GM12878 (cell line): ENCODE data around the gene NHERF2. TPM values are rescaled to one million over a fixed set of nuclear protein-coding genes. Genes with fewer than 3 reads are reported as not detected.

Experiments used
- ATAC-seq: fragments of 200-7000 bp; cut with Tn5 transposase; 3 replicates; pipeline ENCODE4 v1.9.1; 2020; ENCODE audit warnings: mild to moderate bottlenecking, moderate library complexity
- BruUV-seq: library from RNA; stranded (reverse); fragments of 400-500 nt; replicated peaks from 2 replicates; lab custom pipeline; 2021; lab: Mats Ljungman, UMichigan
- CTCF ChIA-PET: fragments of 300-600 bp; sonication (Branson Sonifier 250); formaldehyde crosslinking; extraction: SDS; loops from one replicate; lab custom pipeline; 2021; ENCODE audit warnings: inconsistent platforms; lab: Yijun Ruan, JAX
- POLR2A ChIA-PET: fragments of 350-600 bp; formaldehyde crosslinking; extraction: SDS; loops from one replicate; lab custom pipeline; 2021; ENCODE audit warnings: inconsistent platforms; lab: Charles Lee
- RAD21 ChIA-PET: fragments of 300-600 bp; sonication (Branson Sonifier 250); formaldehyde crosslinking; loops from one replicate; lab custom pipeline; 2023; ENCODE audit warnings: antibody characterized with exemption; ENCODE audit not compliant: unreplicated experiment; lab: Charles Lee
- SMC1A ChIA-PET: fragments of 300-600 bp; sonication (Branson Sonifier 250); formaldehyde crosslinking; loops from one replicate; lab custom pipeline; 2023; ENCODE audit not compliant: unreplicated experiment, uncharacterized antibody; lab: Charles Lee
- DNase-seq: peaks from one replicate; pipeline ENCODE4 v3.0.0-alpha.2; 2011; ENCODE audit warnings: low read depth, low spot score
- FAIRE-seq: peaks from 3 replicates; lab custom pipeline; 2011; peaks lifted over from hg19 to GRCh38; lab: Jason Lieb, UNC
- H2AFZ ChIP-seq: 2 replicates; pipeline ENCODE4 v1.6.0; 2011; ENCODE audit warnings: low read depth, low read length, control low read depth; ENCODE audit not compliant: control insufficient read depth
- H3K27ac ChIP-seq: 2 replicates; pipeline ENCODE4 v1.5.1; 2011; ENCODE audit warnings: control low read depth; ENCODE audit not compliant: control insufficient read depth, insufficient read depth
- H3K27me3 ChIP-seq, 2 experiments: replicated peaks in 1 of 2; 2 replicates each; pipeline versions ENCODE4 v1.6.0 to v1.6.1; 2011; ENCODE audit warnings: low read length in 1 of 2; ENCODE audit not compliant: control insufficient read depth in 2 of 2, insufficient read depth in 2 of 2
- H3K36me3 ChIP-seq, 2 experiments: 2 replicates each; pipeline ENCODE4 v1.5.1; 2011; ENCODE audit warnings: low read length in 1 of 2; ENCODE audit not compliant: control insufficient read depth in 2 of 2, insufficient read depth in 2 of 2
- H3K4me1 ChIP-seq: 2 replicates; pipeline ENCODE4 v1.6.1; 2011; ENCODE audit warnings: mild to moderate bottlenecking, low read length, moderate library complexity, mixed read lengths; ENCODE audit not compliant: control insufficient read depth, insufficient read depth
- H3K4me2 ChIP-seq: 2 replicates; pipeline ENCODE4 v1.6.0; 2011; ENCODE audit warnings: control low read depth; ENCODE audit not compliant: control insufficient read depth, insufficient read depth
- H3K4me3 ChIP-seq: fragments of 200-600 bp; sonication (generic); 2 replicates; pipeline ENCODE4 v1.5.1; 2016
- H3K79me2 ChIP-seq: 2 replicates; pipeline ENCODE4 v1.6.0; 2011; ENCODE audit warnings: low read length; ENCODE audit not compliant: control insufficient read depth, insufficient read depth
- H3K9ac ChIP-seq: 2 replicates; pipeline ENCODE4 v1.8.0; 2011; ENCODE audit warnings: low read length, control low read depth, mixed read lengths; ENCODE audit not compliant: control insufficient read depth, insufficient read depth
- H3K9me3 ChIP-seq: replicated peaks from 3 replicates; pipeline ENCODE4 v1.5.1; 2011; ENCODE audit warnings: mild to moderate bottlenecking, low read length; ENCODE audit not compliant: control insufficient read depth, insufficient read depth
- H4K20me1 ChIP-seq: 2 replicates; pipeline ENCODE4 v1.6.0; 2011; ENCODE audit not compliant: control insufficient read depth, insufficient read depth
- CBX3 ChIP-seq: fragments of 200-600 bp; sonication (generic); IDR thresholded peaks from 2 replicates; pipeline ENCODE4 v1.6.1; 2016; ENCODE audit warnings: low read depth, borderline replicate concordance
- FOS ChIP-seq: IDR thresholded peaks from 3 replicates; pipeline ENCODE4 v1.6.1; 2011; ENCODE audit warnings: borderline replicate concordance; ENCODE audit not compliant: insufficient read length; ENCODE audit errors: extremely low read depth
- FOXK2 ChIP-seq: fragments of 450-650 bp; IDR thresholded peaks from 2 replicates; pipeline ENCODE4 v1.6.1; 2017; ENCODE audit warnings: mild to moderate bottlenecking, moderate library complexity
- HCFC1 ChIP-seq: fragments of 150-350 bp; IDR thresholded peaks from 2 replicates; pipeline ENCODE4 v1.6.1; 2014; ENCODE audit warnings: low read length
- HDAC6 ChIP-seq: fragments of 200-600 bp; sonication (generic); IDR thresholded peaks from one replicate; pipeline ENCODE4 v1.8.0; 2017; ENCODE audit warnings: antibody characterized with exemption; ENCODE audit not compliant: unreplicated experiment
- LARP7 ChIP-seq: fragments of 450-650 bp; IDR thresholded peaks from 2 replicates; pipeline ENCODE4 v1.6.1; 2017; ENCODE audit warnings: mild to moderate bottlenecking
- NBN ChIP-seq: fragments of 450-650 bp; IDR thresholded peaks from 2 replicates; pipeline ENCODE4 v1.6.1; 2016
- RB1 ChIP-seq: fragments of 450-650 bp; formaldehyde crosslinking; IDR thresholded peaks from 2 replicates; pipeline ENCODE4 v1.6.1; 2017; ENCODE audit warnings: mild to moderate bottlenecking, borderline replicate concordance
- RCOR1 ChIP-seq: conservative IDR thresholded peaks from 2 replicates; pipeline ENCODE4 v1.6.1; 2012; ENCODE audit warnings: low read depth, low read length, improper control_type of control experiment
- REST ChIP-seq: IDR thresholded peaks from 2 replicates; pipeline ENCODE4 v1.6.1; 2012; ENCODE audit warnings: mild to moderate bottlenecking, low read depth, low read length
- STAT3 ChIP-seq: IDR thresholded peaks from 2 replicates; pipeline ENCODE4 v1.6.1; 2011; ENCODE audit warnings: low read depth, low read length, improper control_type of control experiment
- TARDBP ChIP-seq: IDR thresholded peaks from 2 replicates; pipeline ENCODE4 v1.6.1; 2016; ENCODE audit warnings: borderline replicate concordance
- TCF7 ChIP-seq: IDR thresholded peaks from 2 replicates; pipeline ENCODE4 v1.6.1; 2014; ENCODE audit warnings: antibody characterized with exemption, borderline replicate concordance
- WGBS: methylation state at CpG from one replicate; pipeline ENCODE4 v1.1.6; 2016; ENCODE audit warnings: low lambda C conversion rate; ENCODE audit not compliant: insufficient replicate concordance, insufficient coverage; ENCODE audit errors: missing lambda C conversion rate; 5-methylcytosine and 5-hydroxymethylcytosine counted together
- in situ Hi-C: fragments of 300-500 bp; cut with MboI; formaldehyde crosslinking; loops from 9 replicates; pipeline ENCODE4 v1.14.3; 2018; ENCODE audit warnings: mixed read lengths
- intact Hi-C: fragments of 100-400 bp; cut with micrococcal nuclease; formaldehyde crosslinking; loops from one replicate; pipeline ENCODE4 v1.14.2; 2022; ENCODE audit not compliant: unreplicated experiment
- polyA plus RNA-seq, 11 experiments: library from polyadenylated mRNA; depleted of rRNA in 4 of 11; unstranded in 6 of 11; stranded (reverse) in 5 of 11; fragments of >200 nt; fragmentation: Nextera tagmentation in 4 of 11; fragmentation: Illumina TruSeq in 1 of 11; extraction: Ambion mirVana in 4 of 11; extraction: Trizol in 1 of 11; gene quantifications; 1 replicate in 1 of 11; 2 replicates in 10 of 11; pipeline versions ENCODE4 v1.2.1 to v1.2.3, GENCODE V29; 2011 to 2016; ENCODE audit warnings: inconsistent platforms in 2 of 11, missing spikeins in 2 of 11, low read depth in 1 of 11
- total RNA-seq, 4 experiments: library from RNA; depleted of rRNA in 3 of 4; stranded (reverse); fragments of >200 nt in 3 of 4; fragmentation: Illumina TruSeq in 1 of 4; extraction: Trizol in 1 of 4; gene quantifications; 2 replicates each; pipeline versions ENCODE4 v1.2.1 to v1.2.3, GENCODE V29; 2013 to 2021
- TF ChIP-seq, protein P1 (sequence below): fragments of 150-350 bp; IDR thresholded peaks from 2 replicates; pipeline ENCODE4 v1.6.1; 2014; ENCODE audit warnings: mild to moderate bottlenecking, low read depth, low read length

Gene NHERF2
- total and polyA plus RNA-seq, 10 of the 15 experiments (the other 5 are each of a cell fraction or from before 2014, with no cell fraction given) = 0.05 to 0.31 (median 0.08) TPM; not detected in 4

GRCh38 chr16:2078691-2079090, 52.0 kb downstream of the NHERF2 start:
- CTCF ChIA-PET = no interaction called here
- Histone ChIP-seq H3K9ac (no peak overlapping the region), H3K27ac (no peak overlapping the region), H3K4me2 (no peak overlapping the region), H3K4me3 (no peak overlapping the region), H3K79me2 (no peaks in the 10 kb centered on the region), H3K9me3 (no peaks in the 10 kb centered on the region), H2AFZ (no peak overlapping the region), H3K4me1 (no peaks in the 10 kb centered on the region), H3K36me3 (peaks cover 0 to 7% of the 10 kb centered on the region in 2 experiments; a peak in 3 of 4 replicates), H3K27me3 (no peaks in the 10 kb centered on the region), H4K20me1 (no peaks in the 10 kb centered on the region)
- RAD21 ChIA-PET = no interaction called here
- SMC1A ChIA-PET = no interaction called here
- in situ Hi-C loops (no loop called here), intact Hi-C loops (no loop called here)
- DNase-seq (no peak), ATAC-seq (no peak), FAIRE-seq (no peak)
- TF ChIP-seq FOXK2 (no peak), TARDBP (no peak), TCF7 (no peak), RCOR1 (no peak), RB1 (no peak), CBX3 (no peak), FOS (no peak), NBN (no peak), STAT3 (no peak), HDAC6 (no peak), REST (no peak), LARP7 (no peak), HCFC1 (no peak)
- TF ChIP-seq, protein P1, sequence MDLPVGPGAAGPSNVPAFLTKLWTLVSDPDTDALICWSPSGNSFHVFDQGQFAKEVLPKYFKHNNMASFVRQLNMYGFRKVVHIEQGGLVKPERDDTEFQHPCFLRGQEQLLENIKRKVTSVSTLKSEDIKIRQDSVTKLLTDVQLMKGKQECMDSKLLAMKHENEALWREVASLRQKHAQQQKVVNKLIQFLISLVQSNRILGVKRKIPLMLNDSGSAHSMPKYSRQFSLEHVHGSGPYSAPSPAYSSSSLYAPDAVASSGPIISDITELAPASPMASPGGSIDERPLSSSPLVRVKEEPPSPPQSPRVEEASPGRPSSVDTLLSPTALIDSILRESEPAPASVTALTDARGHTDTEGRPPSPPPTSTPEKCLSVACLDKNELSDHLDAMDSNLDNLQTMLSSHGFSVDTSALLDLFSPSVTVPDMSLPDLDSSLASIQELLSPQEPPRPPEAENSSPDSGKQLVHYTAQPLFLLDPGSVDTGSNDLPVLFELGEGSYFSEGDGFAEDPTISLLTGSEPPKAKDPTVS = no peak
- no TSS peak for BruUV-seq
- WGBS = 90% methylated on average over 23 of the region's 23 CpGs
- POLR2A ChIA-PET = no interaction called here
